ENCODE data around the gene PRAC1. TPM values are rescaled to one million over a fixed set of nuclear protein-coding genes. Genes with fewer than 3 reads are reported as not detected.

PRAC1 gene
- total and polyA plus RNA-seq, 4 donors = not detected

DNA sequence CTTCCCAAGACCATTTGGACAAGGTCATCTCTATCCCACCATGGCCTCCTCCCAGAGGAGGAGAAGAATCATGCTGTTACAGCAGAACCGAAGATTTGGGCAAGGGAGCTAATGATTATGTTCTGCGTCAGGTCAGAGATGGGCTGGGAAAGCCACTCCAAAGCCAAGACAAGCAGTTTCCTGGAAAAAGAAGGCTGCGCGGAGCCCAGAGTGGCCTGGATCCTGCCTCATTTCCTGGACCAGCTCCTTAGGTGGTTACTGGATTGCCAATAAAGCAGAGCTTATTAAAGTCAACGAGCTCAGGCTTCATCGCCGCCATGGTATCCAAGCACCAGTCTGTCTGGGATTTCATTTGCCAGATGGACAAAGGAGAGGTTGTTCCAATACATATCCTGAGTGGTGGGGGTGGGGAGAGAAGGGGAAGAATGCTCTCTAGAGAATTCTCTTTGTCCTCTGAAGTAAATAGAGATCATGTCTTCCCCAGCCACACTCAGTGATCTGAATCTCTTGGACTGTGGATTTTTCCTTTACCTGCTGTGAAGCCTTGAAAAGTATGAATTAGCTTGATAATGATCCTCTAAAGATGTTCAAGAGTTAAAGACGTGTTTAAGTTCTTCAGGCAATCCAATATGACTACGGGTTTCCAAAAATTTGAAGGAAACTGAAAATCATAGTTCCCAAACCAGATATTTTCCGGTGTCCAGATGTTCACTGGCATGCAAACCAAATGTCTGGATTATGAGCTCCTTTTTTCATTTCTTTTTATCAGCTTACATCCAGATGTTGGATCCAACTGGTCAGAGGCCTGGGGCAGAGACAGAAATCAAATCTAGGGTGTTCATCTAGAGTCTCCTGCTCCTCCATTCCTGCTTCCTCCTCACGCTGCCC lies 17.7 kb downstream of the PRAC1 start:
- H3K4me1 ChIP-seq (ENCODE audit: control insufficient read depth, insufficient read depth, low read length) = no peaks in the 10 kb centered on the region
- H3K36me3 ChIP-seq (ENCODE audit: control insufficient read depth, insufficient read depth, low read length) = no peaks in the 10 kb centered on the region
- 80% methylated on average over 8 of the region's 11 CpGs for WGBS (ENCODE audit: insufficient coverage)
- DNase-seq (ENCODE audit: low read depth in 4 of 6, low spot score in 6 of 6) = no peak
- no peak overlapping the region for H3K4me3 ChIP-seq (ENCODE audit: low read depth, low read length)
- peaks cover 17% of the 10 kb centered on the region for H3K27me3 ChIP-seq (ENCODE audit: control insufficient read depth, insufficient read depth, low read length)
- no peaks in the 10 kb centered on the region for H3K9me3 ChIP-seq (ENCODE audit: control insufficient read depth, insufficient read depth, low read length)
- H3K27ac ChIP-seq (ENCODE audit: low read depth, low read length) = no peak overlapping the region

DNA sequence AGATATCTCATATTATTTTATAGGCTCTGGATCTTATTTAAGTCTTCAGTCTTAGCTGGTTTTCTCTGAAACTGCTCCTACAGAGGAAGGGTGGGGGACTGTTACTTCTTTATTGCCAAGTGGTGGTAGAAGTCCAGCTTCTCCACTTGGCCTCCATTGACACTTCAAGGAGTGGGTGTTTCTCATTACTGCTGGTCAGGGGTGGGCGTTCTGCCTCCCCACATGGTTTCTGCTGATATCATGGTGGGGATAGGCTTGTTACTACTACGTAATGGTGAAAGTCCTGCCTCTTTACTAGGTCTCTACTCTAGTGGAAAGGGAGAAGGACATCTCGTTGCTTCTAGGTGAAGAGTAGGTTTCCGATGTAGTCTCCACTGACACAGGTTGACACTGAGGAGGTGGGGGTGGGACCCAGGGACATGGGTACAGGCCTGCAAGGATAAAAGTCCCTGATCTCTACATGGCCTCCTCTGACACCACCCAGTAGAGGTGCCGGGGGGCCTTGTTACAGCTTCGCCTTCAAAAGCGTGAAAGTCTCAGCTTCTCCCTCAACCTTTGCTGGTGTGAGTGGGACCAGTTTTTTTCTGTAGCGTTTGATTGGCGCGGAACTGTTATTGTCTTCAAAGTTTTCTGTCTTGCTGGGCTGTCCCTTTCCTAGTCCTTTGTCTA lies 20.3 kb downstream of the PRAC1 start:
- Histone ChIP-seq H3K4me1 (ENCODE audit: control insufficient read depth, insufficient read depth, low read length) (no peaks in the 10 kb centered on the region), H3K27ac (ENCODE audit: low read depth, low read length) (no peak overlapping the region), H3K36me3 (ENCODE audit: control insufficient read depth, insufficient read depth, low read length) (no peaks in the 10 kb centered on the region), H3K4me3 (ENCODE audit: low read depth, low read length) (no peak overlapping the region), H3K27me3 (ENCODE audit: control insufficient read depth, insufficient read depth, low read length) (peaks cover 5% of the 10 kb centered on the region), H3K9me3 (ENCODE audit: control insufficient read depth, insufficient read depth, low read length) (no peaks in the 10 kb centered on the region)
- 94% methylated on average over 2 of the region's 10 CpGs for WGBS (ENCODE audit: insufficient coverage)
- no peak for DNase-seq (ENCODE audit: low read depth in 4 of 6, low spot score in 6 of 6)

DNA sequence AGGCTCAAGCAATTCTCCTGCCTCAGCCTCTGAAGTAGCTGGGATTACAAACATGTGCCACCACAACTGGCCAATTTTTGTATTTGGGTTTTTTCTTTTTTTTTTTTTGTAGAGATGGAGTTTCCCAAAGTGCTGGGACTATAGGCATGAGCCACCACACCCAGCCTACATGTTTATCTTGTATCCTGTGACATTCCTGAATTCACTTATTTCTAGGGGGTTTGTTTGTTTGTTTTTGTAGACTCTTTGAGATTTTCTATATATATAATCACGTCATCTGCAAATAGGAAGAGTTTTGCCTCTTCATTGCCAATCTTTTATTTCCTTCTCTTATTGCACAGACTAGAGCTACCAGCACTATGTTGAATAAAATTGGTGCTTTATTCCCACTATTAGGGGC lies 29.1 kb downstream of the PRAC1 start:
- no peaks in the 10 kb centered on the region for H3K4me1 ChIP-seq (ENCODE audit: control insufficient read depth, insufficient read depth, low read length)
- no peak overlapping the region for H3K4me3 ChIP-seq (ENCODE audit: low read depth, low read length)
- DNase-seq (ENCODE audit: low read depth in 4 of 6, low spot score in 6 of 6) = no peak
- WGBS (ENCODE audit: insufficient coverage) = no CpG with 5 or more reads among the region's 1 CpG
- H3K27me3 ChIP-seq (ENCODE audit: control insufficient read depth, insufficient read depth, low read length) = peaks cover 2% of the 10 kb centered on the region
- no peaks in the 10 kb centered on the region for H3K36me3 ChIP-seq (ENCODE audit: control insufficient read depth, insufficient read depth, low read length)
- no peak overlapping the region for H3K27ac ChIP-seq (ENCODE audit: low read depth, low read length)
- H3K9me3 ChIP-seq (ENCODE audit: control insufficient read depth, insufficient read depth, low read length) = no peaks in the 10 kb centered on the region

DNA sequence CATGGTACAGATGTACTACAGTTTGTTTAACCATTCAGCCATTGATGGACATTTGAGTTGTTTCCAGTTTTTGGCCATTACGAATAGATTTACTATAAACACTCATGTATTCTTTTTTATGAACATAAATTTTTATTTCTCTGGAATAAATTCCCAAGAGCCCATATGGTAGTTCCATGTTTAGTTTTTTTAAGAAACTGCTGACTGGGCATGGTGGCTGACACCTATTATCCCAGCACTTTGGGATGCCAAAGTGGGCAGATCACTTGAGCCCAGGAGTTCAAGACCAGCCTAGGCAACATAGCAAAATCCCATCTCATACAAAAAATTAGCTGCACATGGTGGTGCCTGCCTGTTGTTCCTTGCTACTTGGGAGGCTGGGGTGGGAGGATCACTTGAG lies 30.3 kb downstream of the PRAC1 start:
- Histone ChIP-seq H3K4me1 (ENCODE audit: control insufficient read depth, insufficient read depth, low read length) (no peaks in the 10 kb centered on the region), H3K9me3 (ENCODE audit: control insufficient read depth, insufficient read depth, low read length) (no peaks in the 10 kb centered on the region), H3K36me3 (ENCODE audit: control insufficient read depth, insufficient read depth, low read length) (no peaks in the 10 kb centered on the region), H3K4me3 (ENCODE audit: low read depth, low read length) (no peak overlapping the region), H3K27ac (ENCODE audit: low read depth, low read length) (no peak overlapping the region), H3K27me3 (ENCODE audit: control insufficient read depth, insufficient read depth, low read length) (peaks cover 2% of the 10 kb centered on the region)
- DNase-seq (ENCODE audit: low read depth in 4 of 6, low spot score in 6 of 6) = no peak
- WGBS (ENCODE audit: insufficient coverage) = no CpG with 5 or more reads among the region's 1 CpG

DNA sequence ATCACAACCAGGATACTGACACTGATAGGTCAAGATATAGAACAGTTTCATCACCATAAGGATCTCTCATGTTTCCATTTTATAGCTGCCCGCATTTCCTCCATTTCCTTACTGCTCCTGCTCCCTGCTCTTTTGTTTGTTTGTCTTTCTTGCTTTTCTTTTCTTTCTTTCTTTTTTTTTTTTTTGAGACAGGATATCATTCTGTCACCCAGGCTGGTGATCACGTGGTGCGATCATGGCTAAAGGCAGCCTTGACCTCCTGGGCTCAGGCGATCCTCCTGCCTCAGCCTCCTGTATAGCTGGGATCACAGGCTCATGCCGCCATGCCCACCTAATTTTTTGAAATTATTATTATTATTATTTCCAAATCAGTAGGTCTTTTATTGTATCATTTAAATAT lies 31.7 kb downstream of the PRAC1 start:
- no peaks in the 10 kb centered on the region for H3K36me3 ChIP-seq (ENCODE audit: control insufficient read depth, insufficient read depth, low read length)
- H3K4me1 ChIP-seq (ENCODE audit: control insufficient read depth, insufficient read depth, low read length) = no peaks in the 10 kb centered on the region
- H3K4me3 ChIP-seq (ENCODE audit: low read depth, low read length) = no peak overlapping the region
- no peaks in the 10 kb centered on the region for H3K9me3 ChIP-seq (ENCODE audit: control insufficient read depth, insufficient read depth, low read length)
- no peak for DNase-seq (ENCODE audit: low read depth in 4 of 6, low spot score in 6 of 6)
- no CpG with 5 or more reads among the region's 5 CpGs for WGBS (ENCODE audit: insufficient coverage)
- no peak overlapping the region for H3K27ac ChIP-seq (ENCODE audit: low read depth, low read length)
- H3K27me3 ChIP-seq (ENCODE audit: control insufficient read depth, insufficient read depth, low read length) = peaks cover 2% of the 10 kb centered on the region

DNA sequence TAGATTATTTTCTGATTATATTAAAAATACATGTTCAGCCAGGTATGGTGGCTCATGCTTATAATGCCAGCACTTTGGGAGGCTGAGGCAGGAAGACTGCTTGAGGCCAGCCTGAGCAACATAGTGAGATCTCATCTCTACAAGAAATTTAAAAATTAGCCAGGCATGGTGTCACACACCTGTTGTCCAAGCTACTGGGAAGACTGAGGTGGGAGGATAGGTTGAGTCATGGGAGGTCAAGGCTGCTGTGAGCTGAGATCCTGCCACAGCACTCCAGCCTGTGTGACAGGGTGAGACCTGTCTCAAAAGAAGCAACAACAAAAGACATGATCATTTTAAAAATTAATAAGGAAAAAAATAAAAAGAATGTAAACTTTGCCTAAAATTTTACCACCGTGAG lies 40.7 kb downstream of the PRAC1 start:
- Histone ChIP-seq H3K9me3 (ENCODE audit: control insufficient read depth, insufficient read depth, low read length) (no peaks in the 10 kb centered on the region), H3K4me3 (ENCODE audit: low read depth, low read length) (no peak overlapping the region), H3K27me3 (ENCODE audit: control insufficient read depth, insufficient read depth, low read length) (peaks cover 9% of the 10 kb centered on the region), H3K36me3 (ENCODE audit: control insufficient read depth, insufficient read depth, low read length) (no peaks in the 10 kb centered on the region), H3K27ac (ENCODE audit: low read depth, low read length) (no peak overlapping the region), H3K4me1 (ENCODE audit: control insufficient read depth, insufficient read depth, low read length) (peaks cover 8% of the 10 kb centered on the region)
- no peak for DNase-seq (ENCODE audit: low read depth in 4 of 6, low spot score in 6 of 6)
- no CpG with 5 or more reads among the region's 1 CpG for WGBS (ENCODE audit: insufficient coverage)

DNA sequence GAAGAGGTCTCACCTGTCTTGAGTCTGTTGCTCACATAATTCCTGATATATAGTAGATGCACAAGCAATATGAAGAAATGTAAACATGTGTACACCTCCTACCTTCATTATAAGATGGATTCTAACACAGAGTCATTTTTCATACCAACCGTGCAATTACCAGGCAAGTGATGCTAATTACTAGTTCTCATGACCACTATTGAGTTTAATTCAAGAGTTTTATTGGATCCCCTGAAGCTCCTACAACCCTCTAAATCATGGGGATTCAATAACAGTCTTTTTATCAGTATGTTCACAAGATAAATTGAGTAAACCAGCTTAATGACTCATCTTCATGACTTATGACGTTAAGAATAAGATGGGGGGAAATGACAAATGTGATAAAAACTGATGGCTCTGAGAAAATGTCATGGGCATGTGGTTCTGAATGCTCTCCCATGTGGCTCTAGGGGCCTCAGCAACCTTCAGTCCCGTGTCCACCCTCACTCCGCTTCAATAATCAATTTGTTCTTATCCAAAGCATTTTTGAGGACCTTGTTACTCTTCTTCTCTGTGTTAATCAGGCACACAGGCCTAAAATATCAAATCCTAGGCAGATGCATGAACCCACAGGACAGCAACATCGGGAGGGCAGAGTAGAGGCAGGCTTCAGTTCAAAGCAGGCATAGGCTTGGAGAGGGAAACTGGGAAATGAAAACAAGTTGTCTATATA lies 42.8 kb downstream of the PRAC1 start:
- WGBS (ENCODE audit: insufficient coverage) = 100% methylated on average over 2 of the region's 5 CpGs
- Histone ChIP-seq H3K36me3 (ENCODE audit: control insufficient read depth, insufficient read depth, low read length) (no peaks in the 10 kb centered on the region), H3K4me1 (ENCODE audit: control insufficient read depth, insufficient read depth, low read length) (peaks cover 8% of the 10 kb centered on the region), H3K9me3 (ENCODE audit: control insufficient read depth, insufficient read depth, low read length) (no peaks in the 10 kb centered on the region), H3K4me3 (ENCODE audit: low read depth, low read length) (no peak overlapping the region), H3K27me3 (ENCODE audit: control insufficient read depth, insufficient read depth, low read length) (peaks cover 9% of the 10 kb centered on the region), H3K27ac (ENCODE audit: low read depth, low read length) (no peak overlapping the region)
- peak in 1 of 6 donors; percentile 2 for DNase-seq (ENCODE audit: low read depth in 4 of 6, low spot score in 6 of 6)

DNA sequence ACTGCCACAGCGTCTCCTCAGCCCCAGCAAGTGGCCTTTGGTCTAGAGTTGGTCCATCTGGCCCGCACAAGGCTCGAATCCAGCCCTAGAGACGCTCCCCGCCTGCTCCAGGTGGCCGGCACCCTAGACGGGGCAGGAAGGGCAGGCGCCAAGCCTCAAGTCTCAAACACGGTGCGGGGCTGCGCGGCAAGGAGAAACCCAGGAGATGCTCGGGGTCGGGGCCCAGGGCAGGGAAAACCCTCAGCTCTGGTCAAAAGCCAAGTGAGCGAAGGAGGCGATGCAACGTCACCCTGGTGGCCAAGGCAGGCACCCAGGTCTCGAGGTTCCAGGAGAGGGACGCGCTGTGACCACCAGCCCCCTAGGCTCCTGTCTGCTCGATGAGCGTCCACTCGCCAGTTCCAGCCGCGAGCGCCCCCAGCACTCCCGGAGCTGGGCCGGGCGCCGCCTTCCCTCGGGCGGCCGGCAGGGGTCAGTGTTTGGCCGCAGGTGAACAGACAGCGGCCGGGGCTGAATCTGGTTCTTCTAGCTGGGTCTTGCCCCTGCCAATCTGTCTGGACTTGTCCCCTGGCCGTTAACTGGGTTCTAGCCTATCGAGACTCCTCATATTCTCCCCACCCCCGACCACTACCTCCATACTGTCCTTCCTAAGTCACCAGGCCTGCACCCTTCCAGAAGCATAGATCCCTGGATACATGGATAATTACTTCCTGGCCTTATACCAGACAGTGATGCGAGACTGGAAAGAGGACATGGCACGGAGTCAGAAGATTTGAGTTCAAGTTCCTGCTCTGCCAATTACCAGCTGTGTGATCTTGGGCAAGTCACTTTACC lies 44.0 kb downstream of the PRAC1 start:
- Histone ChIP-seq H3K9me3 (ENCODE audit: control insufficient read depth, insufficient read depth, low read length) (no peaks in the 10 kb centered on the region), H3K27me3 (ENCODE audit: control insufficient read depth, insufficient read depth, low read length) (peaks cover 9% of the 10 kb centered on the region), H3K36me3 (ENCODE audit: control insufficient read depth, insufficient read depth, low read length) (no peaks in the 10 kb centered on the region), H3K27ac (ENCODE audit: low read depth, low read length) (no peak overlapping the region), H3K4me3 (ENCODE audit: low read depth, low read length) (no peak overlapping the region), H3K4me1 (ENCODE audit: control insufficient read depth, insufficient read depth, low read length) (peaks cover 8% of the 10 kb centered on the region)
- DNase-seq (ENCODE audit: low read depth in 4 of 6, low spot score in 6 of 6) = peak in 5 of 6 donors; percentile 33 to 70 (median 43)
- 7% methylated on average over 41 of the region's 41 CpGs for WGBS (ENCODE audit: insufficient coverage)

DNA sequence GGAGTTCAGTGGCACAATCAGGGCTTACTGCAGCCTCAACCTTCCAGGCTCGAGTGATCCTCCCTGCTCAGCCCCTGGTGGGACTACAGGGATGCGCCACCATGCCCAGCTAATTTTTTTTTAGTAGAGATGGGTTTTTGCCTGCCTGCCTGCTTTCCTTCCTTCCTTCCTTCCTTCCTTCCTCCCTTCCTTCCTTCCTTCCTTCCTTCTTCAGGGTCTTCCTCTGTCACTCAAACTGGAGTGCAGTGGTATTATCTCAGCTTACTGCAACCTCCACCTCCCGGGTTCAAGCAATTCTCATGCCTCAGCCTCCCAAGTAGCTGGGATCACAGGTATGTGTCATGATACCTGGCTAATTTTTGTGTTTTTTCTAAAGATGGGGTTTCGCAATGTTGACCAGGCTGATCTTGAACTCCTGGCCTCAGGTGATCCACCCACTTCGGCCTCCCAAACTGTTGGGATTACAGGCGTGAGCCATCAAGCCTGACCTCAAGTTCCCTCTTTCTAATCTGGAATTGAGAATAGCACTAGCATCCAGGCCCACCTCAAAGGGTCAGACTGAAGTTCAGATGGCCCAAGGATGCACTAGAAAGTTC lies 45.3 kb downstream of the PRAC1 start:
- Histone ChIP-seq H3K4me3 (ENCODE audit: low read depth, low read length) (no peak overlapping the region), H3K4me1 (ENCODE audit: control insufficient read depth, insufficient read depth, low read length) (peaks cover 9% of the 10 kb centered on the region), H3K27me3 (ENCODE audit: control insufficient read depth, insufficient read depth, low read length) (peaks cover 9% of the 10 kb centered on the region), H3K9me3 (ENCODE audit: control insufficient read depth, insufficient read depth, low read length) (no peaks in the 10 kb centered on the region), H3K27ac (ENCODE audit: low read depth, low read length) (no peak overlapping the region), H3K36me3 (ENCODE audit: control insufficient read depth, insufficient read depth, low read length) (no peaks in the 10 kb centered on the region)
- WGBS (ENCODE audit: insufficient coverage) = 89% methylated on average over 4 of the region's 6 CpGs
- no peak for DNase-seq (ENCODE audit: low read depth in 4 of 6, low spot score in 6 of 6)
